Choroid plexus epithelial cell (primary cell): ENCODE measurements around the gene MARCOL.

Source experiments
- DNase-seq: peaks from one replicate; pipeline ENCODE4 v3.0.0-alpha.2; 2010; ENCODE audit warnings: low read depth
- H3K4me3 ChIP-seq: 2 replicates; pipeline ENCODE4 v1.5.1; 2011; ENCODE audit warnings: low read depth, mild to moderate bottlenecking, control low read depth, low read length, moderate library complexity
- TF ChIP-seq, protein P1 (sequence below): conservative IDR thresholded peaks from 2 replicates; pipeline ENCODE4 v1.5.1; 2011; ENCODE audit warnings: low read depth, mild to moderate bottlenecking, control low read depth, inconsistent platforms, low read length, moderate library complexity

Gene MARCOL

GRCh38 chr5:148228392-148228984 lies 9.8 kb upstream of the MARCOL start:
- TF ChIP-seq, protein P1, sequence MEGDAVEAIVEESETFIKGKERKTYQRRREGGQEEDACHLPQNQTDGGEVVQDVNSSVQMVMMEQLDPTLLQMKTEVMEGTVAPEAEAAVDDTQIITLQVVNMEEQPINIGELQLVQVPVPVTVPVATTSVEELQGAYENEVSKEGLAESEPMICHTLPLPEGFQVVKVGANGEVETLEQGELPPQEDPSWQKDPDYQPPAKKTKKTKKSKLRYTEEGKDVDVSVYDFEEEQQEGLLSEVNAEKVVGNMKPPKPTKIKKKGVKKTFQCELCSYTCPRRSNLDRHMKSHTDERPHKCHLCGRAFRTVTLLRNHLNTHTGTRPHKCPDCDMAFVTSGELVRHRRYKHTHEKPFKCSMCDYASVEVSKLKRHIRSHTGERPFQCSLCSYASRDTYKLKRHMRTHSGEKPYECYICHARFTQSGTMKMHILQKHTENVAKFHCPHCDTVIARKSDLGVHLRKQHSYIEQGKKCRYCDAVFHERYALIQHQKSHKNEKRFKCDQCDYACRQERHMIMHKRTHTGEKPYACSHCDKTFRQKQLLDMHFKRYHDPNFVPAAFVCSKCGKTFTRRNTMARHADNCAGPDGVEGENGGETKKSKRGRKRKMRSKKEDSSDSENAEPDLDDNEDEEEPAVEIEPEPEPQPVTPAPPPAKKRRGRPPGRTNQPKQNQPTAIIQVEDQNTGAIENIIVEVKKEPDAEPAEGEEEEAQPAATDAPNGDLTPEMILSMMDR = no peak
- no peak for DNase-seq
- H3K4me3 ChIP-seq = no peak overlapping the region

GRCh38 chr5:148229840-148230239 lies 8.5 kb upstream of the MARCOL start:
- TF ChIP-seq, protein P1 = no peak
- H3K4me3 ChIP-seq = no peak overlapping the region
- DNase-seq = no peak

DNA sequence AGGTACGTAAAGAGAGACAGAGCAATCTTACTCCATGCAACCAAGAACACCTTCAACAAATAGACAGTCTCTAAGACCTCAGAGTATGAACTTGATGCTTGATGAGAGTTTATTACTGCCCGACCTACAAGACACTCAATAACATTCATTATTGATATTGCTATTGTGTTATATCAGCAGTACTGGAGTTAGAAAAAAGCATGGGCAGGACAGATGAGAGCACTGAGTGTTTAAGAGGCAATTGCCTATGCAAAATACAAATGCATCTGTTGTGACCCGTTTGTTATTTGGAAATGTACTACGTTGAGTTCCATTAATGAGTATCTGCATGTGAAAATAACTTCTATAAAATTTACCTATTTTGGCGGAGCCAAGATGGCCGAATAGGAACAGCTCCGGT lies 8.1 kb upstream of the MARCOL start:
- H3K4me3 ChIP-seq = no peak overlapping the region

DNA sequence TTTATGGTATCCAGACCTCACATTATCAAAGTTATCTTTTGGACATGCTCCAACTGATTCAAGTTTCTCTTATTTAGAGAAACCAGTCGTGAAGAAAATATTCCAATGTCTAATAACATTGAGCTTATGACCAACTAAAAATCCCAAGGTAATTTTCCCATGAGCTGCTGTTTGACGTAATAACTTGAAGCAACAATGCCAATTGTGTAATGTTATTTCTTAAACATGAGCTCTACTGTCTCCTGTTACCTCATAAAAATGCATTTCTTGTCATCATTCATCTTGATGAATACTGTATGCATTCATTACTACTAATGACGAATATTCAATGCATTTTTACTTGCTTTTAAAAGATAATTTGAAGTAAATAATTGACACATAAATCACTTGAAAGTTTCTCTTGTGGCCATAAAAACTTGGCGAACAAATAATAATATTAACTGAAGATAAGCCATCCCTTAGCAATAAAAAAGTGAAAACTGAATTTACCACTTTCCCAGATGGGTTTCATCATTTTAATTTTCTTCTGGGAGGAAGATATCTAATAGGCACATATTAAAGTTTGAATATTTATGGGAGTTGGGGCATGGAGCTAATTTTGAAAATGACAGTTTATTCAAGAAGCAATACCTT lies 424 bp upstream of the MARCOL start:
- no peak overlapping the region for H3K4me3 ChIP-seq
- TF ChIP-seq, protein P1 = no peak
- DNase-seq = no peak

More for the DNA sequence above, 8.1 kb upstream of the MARCOL start:
- DNase-seq = no peak
- TF ChIP-seq, protein P1 = no peak

DNA sequence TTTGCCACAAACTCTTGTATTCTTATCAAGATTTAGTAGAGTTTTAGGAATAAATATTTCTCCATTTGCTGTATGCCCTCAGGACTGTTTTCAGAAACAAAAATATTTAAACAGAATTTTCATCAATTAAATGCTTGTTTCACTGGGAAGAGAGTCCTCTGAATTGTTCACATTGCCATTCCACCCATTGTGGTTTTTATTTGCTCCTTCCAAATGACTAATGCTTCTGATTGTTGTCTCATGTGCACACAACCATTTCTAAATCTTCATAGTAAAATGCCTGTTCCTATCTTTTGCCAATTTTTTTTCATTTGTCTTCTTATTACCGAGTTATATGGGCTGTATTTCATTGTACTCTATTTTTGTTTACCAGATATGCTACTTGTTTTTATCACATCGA lies 10.6 kb downstream of the MARCOL start:
- no peak for DNase-seq
- TF ChIP-seq, protein P1 = no peak
- H3K4me3 ChIP-seq = no peak overlapping the region

- no peak overlapping the region for H3K4me3 ChIP-seq
- no peak for DNase-seq
- TF ChIP-seq, protein P1 = no peak
Measured at GRCh38 chr5:148255456-148255855, 17.1 kb downstream of the MARCOL start.

DNA sequence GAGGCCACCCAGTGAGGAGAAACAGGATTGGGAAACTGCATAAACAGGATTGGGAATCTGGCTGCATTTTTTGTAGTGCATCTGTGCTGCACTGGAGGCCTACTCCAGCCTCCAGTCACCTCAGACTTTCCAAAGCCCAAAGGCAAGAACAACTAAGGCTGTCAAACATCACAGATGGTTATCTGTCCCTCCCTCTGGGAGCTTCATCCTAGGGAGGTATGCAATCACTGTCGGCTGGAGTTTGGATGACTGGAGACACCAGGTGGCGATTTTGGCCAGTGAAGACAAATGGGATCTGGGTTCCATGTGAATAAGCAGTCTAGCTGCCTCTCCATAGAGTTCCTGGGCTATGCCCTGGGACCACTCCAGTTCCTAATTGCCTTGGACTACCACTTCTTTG lies 21.0 kb downstream of the MARCOL start:
- no peak overlapping the region for H3K4me3 ChIP-seq
- TF ChIP-seq, protein P1 = no peak
- DNase-seq = no peak
